Astrocyte of the cerebellum (primary cell): Measurements from ENCODE around the gene SOX14.

Experiments used
- DNase-seq: peaks from one replicate; pipeline ENCODE4 v3.0.0-alpha.2; 2011; ENCODE audit warnings: low read depth
- H3K4me3 ChIP-seq: 2 replicates; pipeline ENCODE4 v1.5.1; 2011; ENCODE audit warnings: mild to moderate bottlenecking, low read depth, low read length, moderate library complexity
- in situ Hi-C: cut with HindIII; loops from 2 replicates; pipeline ENCODE4 v1.10.0; 2017; ENCODE audit warnings: low sequenced_read_pairs
- TF ChIP-seq, protein P1 (sequence below): IDR thresholded peaks from 2 replicates; pipeline ENCODE4 v1.5.1; 2012; ENCODE audit warnings: low read length, low read depth, moderate library complexity, mild to moderate bottlenecking; ENCODE audit errors: missing control alignments

The SOX14 gene

DNA sequence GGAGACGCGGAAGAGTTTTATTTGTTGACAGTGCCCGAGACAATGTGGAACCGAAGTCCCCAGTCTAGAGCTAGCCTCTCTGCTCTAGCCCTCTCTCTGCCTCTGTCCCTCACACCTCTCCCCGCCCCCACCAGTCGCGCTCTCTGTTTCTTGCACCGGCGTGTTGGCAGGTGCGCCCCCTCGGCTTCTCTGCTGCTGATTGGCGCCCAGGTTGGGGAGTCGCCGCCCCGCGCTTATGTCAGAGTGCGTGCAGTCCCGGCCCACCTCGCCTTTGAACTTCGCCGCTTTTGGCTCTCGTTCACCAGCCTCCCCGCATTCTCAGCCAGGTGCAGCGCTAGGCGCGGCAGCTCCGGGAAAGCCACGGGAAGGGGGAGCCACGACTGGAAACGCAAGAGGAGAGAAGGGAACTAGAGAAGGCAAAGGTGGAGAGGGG, at the start of gene SOX14:
SOX14 (plus strand) TSS at position 315 of the 433 bp plus-strand sequence. CDS start 470 bp downstream, outside the sequence.
- in situ Hi-C loops, result no loop called here
- DNase-seq, result no peak
- TF ChIP-seq, protein P1, sequence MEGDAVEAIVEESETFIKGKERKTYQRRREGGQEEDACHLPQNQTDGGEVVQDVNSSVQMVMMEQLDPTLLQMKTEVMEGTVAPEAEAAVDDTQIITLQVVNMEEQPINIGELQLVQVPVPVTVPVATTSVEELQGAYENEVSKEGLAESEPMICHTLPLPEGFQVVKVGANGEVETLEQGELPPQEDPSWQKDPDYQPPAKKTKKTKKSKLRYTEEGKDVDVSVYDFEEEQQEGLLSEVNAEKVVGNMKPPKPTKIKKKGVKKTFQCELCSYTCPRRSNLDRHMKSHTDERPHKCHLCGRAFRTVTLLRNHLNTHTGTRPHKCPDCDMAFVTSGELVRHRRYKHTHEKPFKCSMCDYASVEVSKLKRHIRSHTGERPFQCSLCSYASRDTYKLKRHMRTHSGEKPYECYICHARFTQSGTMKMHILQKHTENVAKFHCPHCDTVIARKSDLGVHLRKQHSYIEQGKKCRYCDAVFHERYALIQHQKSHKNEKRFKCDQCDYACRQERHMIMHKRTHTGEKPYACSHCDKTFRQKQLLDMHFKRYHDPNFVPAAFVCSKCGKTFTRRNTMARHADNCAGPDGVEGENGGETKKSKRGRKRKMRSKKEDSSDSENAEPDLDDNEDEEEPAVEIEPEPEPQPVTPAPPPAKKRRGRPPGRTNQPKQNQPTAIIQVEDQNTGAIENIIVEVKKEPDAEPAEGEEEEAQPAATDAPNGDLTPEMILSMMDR, result no peak
- H3K4me3 ChIP-seq, result no peak within 1 kb of the TSS

DNA sequence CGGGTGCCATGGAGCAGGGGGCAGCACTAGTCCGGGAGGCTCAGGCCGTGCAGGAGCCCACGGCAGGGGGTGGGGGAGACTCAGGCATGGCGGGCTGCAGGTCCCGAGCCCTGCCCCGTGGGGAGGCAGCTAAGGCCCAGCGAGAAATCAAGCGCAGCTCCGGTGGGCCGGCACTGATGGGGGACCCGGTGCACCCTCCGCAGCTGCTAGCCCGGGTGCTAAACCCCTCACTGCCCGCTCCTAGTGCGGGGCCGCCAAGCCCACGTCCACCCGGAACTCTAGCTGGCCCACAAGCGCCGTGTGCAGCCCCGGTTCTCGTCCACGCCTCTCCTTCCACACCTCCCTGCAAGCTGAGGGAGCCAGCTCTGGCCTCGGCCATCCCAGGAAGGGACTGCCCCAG, 49.6 kb upstream of the SOX14 start:
- DNase-seq, result no peak
- H3K4me3 ChIP-seq, result no peak overlapping the region
- in situ Hi-C loops, result no loop called here
- TF ChIP-seq, protein P1, result no peak

DNA sequence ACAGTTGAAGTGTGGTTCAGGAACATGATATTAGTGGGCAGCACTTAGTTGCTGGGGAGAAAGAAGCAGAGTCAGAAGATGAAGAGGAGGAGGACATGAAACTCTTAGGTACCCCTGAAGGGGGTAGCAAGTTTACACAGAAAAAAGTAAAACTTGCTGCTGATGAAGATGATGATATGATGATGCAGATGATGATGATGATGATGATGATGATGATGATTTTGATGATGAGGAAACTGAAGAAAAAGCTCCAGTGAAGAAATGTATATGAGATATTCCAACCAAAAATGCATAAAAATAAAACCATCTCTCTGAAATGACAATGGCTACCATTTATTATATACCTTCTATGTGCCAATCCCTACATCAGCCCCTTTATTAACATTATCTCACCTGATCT, 39.9 kb upstream of the SOX14 start:
- no peak overlapping the region for H3K4me3 ChIP-seq
- no peak for DNase-seq
- in situ Hi-C loops, result no loop called here
- TF ChIP-seq, protein P1, result no peak

DNA sequence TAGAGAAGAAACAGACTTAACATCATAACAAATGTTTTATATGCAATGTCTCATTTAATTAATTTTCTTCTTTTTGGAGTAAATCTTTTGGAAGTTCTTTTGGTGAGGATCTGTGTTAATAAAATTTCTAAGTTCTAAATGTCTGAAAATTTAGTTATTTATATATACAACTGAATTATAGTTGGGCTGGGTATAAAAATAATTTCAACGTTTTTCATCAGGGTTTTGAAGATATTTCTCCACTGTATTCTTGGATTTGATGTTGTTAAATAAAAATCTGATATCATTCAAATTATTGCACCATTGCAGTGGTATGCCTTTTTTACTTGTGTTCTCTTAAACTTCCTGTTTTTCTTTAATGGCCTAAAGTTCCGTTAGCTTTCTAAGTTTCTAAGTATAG, 26.9 kb upstream of the SOX14 start:
- no peak for DNase-seq
- in situ Hi-C loops, result no loop called here
- H3K4me3 ChIP-seq, result no peak overlapping the region
- TF ChIP-seq, protein P1, result no peak

DNA sequence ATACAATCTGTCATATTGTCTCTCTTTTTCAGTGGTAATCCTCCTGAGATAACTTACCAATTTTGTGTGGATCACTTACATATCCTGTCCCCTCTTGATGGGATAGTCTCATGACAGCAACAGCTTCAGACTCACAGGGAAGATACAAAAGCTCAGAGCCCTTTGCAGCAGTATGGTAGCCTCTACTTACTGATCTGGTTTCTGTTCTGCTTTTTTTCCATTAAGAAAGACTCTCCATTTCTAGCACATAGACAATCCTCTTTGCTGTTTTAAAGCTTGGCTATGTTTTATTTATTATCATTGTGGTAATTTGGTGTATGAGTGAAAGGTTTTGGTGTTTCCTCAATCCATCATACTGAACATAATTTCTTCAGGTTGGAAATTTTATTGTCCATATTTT, 25.4 kb upstream of the SOX14 start:
- no peak overlapping the region for H3K4me3 ChIP-seq
- TF ChIP-seq, protein P1, result no peak
- no peak for DNase-seq
- in situ Hi-C loops, result no loop called here

DNA sequence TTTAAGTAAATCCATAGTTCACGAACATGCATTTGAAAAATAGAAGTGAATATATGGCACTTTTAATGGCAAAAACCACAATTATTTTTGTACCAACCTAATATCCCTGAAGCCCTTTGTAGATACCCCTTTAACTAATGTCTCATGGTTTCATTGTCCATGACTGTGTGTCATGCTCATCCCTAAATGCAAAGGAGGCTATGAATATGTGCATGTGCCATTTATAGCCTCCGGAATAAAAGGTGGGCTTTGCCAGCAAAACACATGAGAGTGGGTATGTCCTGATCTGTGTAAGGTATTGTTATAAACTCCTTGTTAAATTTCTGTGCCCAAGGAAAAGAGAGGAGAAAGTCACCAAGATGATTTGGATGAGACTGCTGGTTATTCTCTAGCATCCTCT, 20.5 kb upstream of the SOX14 start:
- no peak for DNase-seq
- in situ Hi-C loops, result no loop called here
- TF ChIP-seq, protein P1, result no peak
- H3K4me3 ChIP-seq, result no peak overlapping the region

DNA sequence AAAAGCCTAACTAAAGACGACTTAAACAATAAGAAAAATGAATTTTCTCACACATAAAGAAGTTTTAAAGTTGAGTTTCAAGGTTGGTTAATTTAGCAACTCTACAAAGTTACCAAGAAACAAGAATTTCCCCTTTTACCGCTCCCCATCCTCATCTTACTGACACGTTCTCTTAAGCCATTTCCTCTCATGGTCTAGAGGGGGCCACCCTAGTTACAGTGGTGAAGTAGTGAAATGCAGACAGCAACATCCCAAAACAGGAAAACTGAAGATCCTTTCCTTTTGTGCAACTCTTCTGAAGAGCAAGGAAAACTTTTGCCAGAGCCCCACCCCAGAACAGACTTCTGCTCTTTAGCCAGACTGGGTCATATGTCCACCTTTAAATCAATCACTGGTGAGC, 17.3 kb upstream of the SOX14 start:
- TF ChIP-seq, protein P1, result no peak
- H3K4me3 ChIP-seq, result no peak overlapping the region
- DNase-seq, result no peak
- in situ Hi-C loops, result no loop called here
